GM19463 (cell line): ENCODE results near the gene BABAM2.

Experiments
- ATAC-seq: cut with Tn5 transposase; IDR thresholded peaks from one replicate; pipeline ENCODE4 v1.9.1; 2021; ENCODE audit warnings: mild to moderate bottlenecking, moderate library complexity; ENCODE audit not compliant: unreplicated experiment

BABAM2 gene

GRCh38 chr2:28381225-28382180 lies 491.0 kb downstream of the BABAM2 start:
- no peak for ATAC-seq

GRCh38 chr2:28382755-28383154 lies 492.2 kb downstream of the BABAM2 start:
- no peak for ATAC-seq

GRCh38 chr2:28387082-28387960 lies 496.8 kb downstream of the BABAM2 start:
- no peak for ATAC-seq
